H1 (cell line): ENCODE results near the gene UBE3B. TPM values are rescaled to one million over a fixed set of nuclear protein-coding genes. Genes with fewer than 3 reads are reported as not detected.

Experiments
- CTCF ChIA-PET: fragments of 300-600 bp; sonication (Branson Sonifier 250); formaldehyde crosslinking; loops from one replicate; lab custom pipeline; 2021; ENCODE audit not compliant: partially characterized antibody; lab: Charles Lee
- POLR2A ChIA-PET: fragments of 300-600 bp; sonication (Branson Sonifier 250); formaldehyde crosslinking; loops from one replicate; lab custom pipeline; 2021; ENCODE audit warnings: inconsistent platforms; ENCODE audit not compliant: partially characterized antibody; lab: Charles Lee
- DNase-seq, 2 experiments: peaks; one replicate each; pipeline versions ENCODE4 v3.0.0 to v3.0.0-alpha.2; 2010 to 2022; ENCODE audit warnings: low spot score in 2 of 2, low read depth in 1 of 2, mixed read lengths in 1 of 2
- FAIRE-seq: peaks from 2 replicates; lab custom pipeline; 2011; peaks lifted over from hg19 to GRCh38; lab: Jason Lieb, UNC
- H2AFZ ChIP-seq: 2 replicates; pipeline ENCODE4 v1.8.1; 2012; ENCODE audit warnings: low read length, inconsistent platforms
- H2AK5ac ChIP-seq: 2 replicates; pipeline ENCODE4 v1.6.1; 2013; ENCODE audit warnings: low read depth, low read length
- H2BK120ac ChIP-seq: replicated peaks from 2 replicates; pipeline ENCODE3; 2013; ENCODE audit warnings: low read depth, low read length, inconsistent platforms
- H2BK12ac ChIP-seq: 2 replicates; pipeline ENCODE4 v1.6.1; 2013; ENCODE audit warnings: low read depth, low read length
- H2BK15ac ChIP-seq: 2 replicates; pipeline ENCODE4 v1.6.1; 2013; ENCODE audit warnings: low read length
- H2BK20ac ChIP-seq: 2 replicates; pipeline ENCODE4 v1.6.1; 2013; ENCODE audit warnings: low read length
- H2BK5ac ChIP-seq: 2 replicates; pipeline ENCODE4 v1.6.1; 2013; ENCODE audit warnings: low read depth, low read length
- H3K14ac ChIP-seq: 2 replicates; pipeline ENCODE4 v1.6.1; 2013; ENCODE audit warnings: inconsistent platforms; ENCODE audit not compliant: insufficient read length
- H3K18ac ChIP-seq: 2 replicates; pipeline ENCODE4 v1.6.1; 2013; ENCODE audit warnings: low read length; ENCODE audit errors: extremely low read depth
- H3K23ac ChIP-seq: 2 replicates; pipeline ENCODE4 v1.6.1; 2013; ENCODE audit warnings: inconsistent platforms; ENCODE audit not compliant: insufficient read length
- H3K23me2 ChIP-seq: 2 replicates; pipeline ENCODE4 v1.6.1; 2013; ENCODE audit warnings: low read depth, low read length
- H3K27ac ChIP-seq: 2 replicates; pipeline ENCODE4 v1.6.1; 2011; ENCODE audit warnings: low read depth, low read length, inconsistent platforms
- H3K27me3 ChIP-seq, 4 experiments: replicated peaks in 1 of 4; 1 replicate in 1 of 4; 2 replicates in 3 of 4; pipeline versions ENCODE4 v1.6.1 to v1.8.1; 2011 to 2013; ENCODE audit warnings: low read length in 3 of 4, mild to moderate bottlenecking in 3 of 4, inconsistent platforms in 2 of 4, mixed read lengths in 2 of 4, moderate library complexity in 1 of 4; ENCODE audit not compliant: control insufficient read depth in 3 of 4, insufficient read depth in 3 of 4; ENCODE audit errors: extremely low read depth in 1 of 4
- H3K36me3 ChIP-seq, 4 experiments: 2 replicates each; pipeline versions ENCODE4 v1.6.1 to v1.8.1; 2011 to 2013; ENCODE audit warnings: mild to moderate bottlenecking in 4 of 4, low read length in 3 of 4, moderate library complexity in 2 of 4, control low read depth in 1 of 4, inconsistent platforms in 1 of 4; ENCODE audit not compliant: insufficient read depth in 4 of 4, control insufficient read depth in 2 of 4
- H3K4ac ChIP-seq: replicated peaks from 2 replicates; pipeline ENCODE3; 2013; ENCODE audit warnings: low read length, low read depth, mixed read lengths, inconsistent platforms; ENCODE audit not compliant: insufficient read length
- H3K4me1 ChIP-seq, 4 experiments: replicated peaks in 1 of 4; 1 replicate in 1 of 4; 2 replicates in 3 of 4; pipeline versions ENCODE4 v1.6.1 to v1.8.1; 2011 to 2013; ENCODE audit warnings: low read length in 3 of 4, inconsistent platforms in 2 of 4, mixed read lengths in 1 of 4; ENCODE audit not compliant: insufficient read depth in 4 of 4, control insufficient read depth in 3 of 4
- H3K4me2 ChIP-seq, 2 experiments: 2 replicates each; pipeline versions ENCODE4 v1.6.1 to v1.8.1; 2011 to 2013; ENCODE audit warnings: low read depth in 2 of 2, low read length in 2 of 2, control low read depth in 1 of 2, inconsistent platforms in 1 of 2, mild to moderate bottlenecking in 1 of 2; ENCODE audit not compliant: insufficient read depth in 1 of 2
- H3K4me3 ChIP-seq, 4 experiments: fragments of 200-600, 300-600 bp in 1 of 4; sonication (generic), shearing (Covaris generic), sonication (Bioruptor Twin) in 1 of 4; 2 replicates each; pipeline versions ENCODE4 v1.5.1 to v1.8.1; 2011 to 2016; ENCODE audit warnings: low read length in 4 of 4, low read depth in 3 of 4, control low read depth in 2 of 4, inconsistent platforms in 2 of 4, mild to moderate bottlenecking in 2 of 4, mixed read lengths in 1 of 4, moderate library complexity in 1 of 4; ENCODE audit not compliant: insufficient read depth in 2 of 4; ENCODE audit errors: extremely low read depth in 1 of 4
- H3K56ac ChIP-seq: replicated peaks from 2 replicates; pipeline ENCODE3; 2013; ENCODE audit warnings: low read depth, mild to moderate bottlenecking, mixed read lengths, low read length, inconsistent platforms; ENCODE audit not compliant: insufficient read length
- H3K79me1 ChIP-seq: 2 replicates; pipeline ENCODE4 v1.6.1; 2013; ENCODE audit warnings: low read depth, low read length, control low read depth
- H3K79me2 ChIP-seq, 2 experiments: 2 replicates each; pipeline versions ENCODE4 v1.6.1 to v1.8.1; 2012 to 2013; ENCODE audit warnings: low read length in 2 of 2, mild to moderate bottlenecking in 2 of 2, inconsistent platforms in 1 of 2; ENCODE audit not compliant: insufficient read depth in 2 of 2, control insufficient read depth in 1 of 2
- H3K9ac ChIP-seq, 4 experiments: replicated peaks in 1 of 4; 1 replicate in 1 of 4; 2 replicates in 3 of 4; pipeline versions ENCODE4 v1.6.1 to v1.8.1; 2011 to 2013; ENCODE audit warnings: low read depth in 3 of 4, low read length in 3 of 4, control low read depth in 2 of 4, mild to moderate bottlenecking in 2 of 4, moderate library complexity in 2 of 4, inconsistent platforms in 1 of 4; ENCODE audit errors: extremely low read depth in 1 of 4
- H3K9me3 ChIP-seq, 2 experiments: 2 replicates each; pipeline versions ENCODE4 v1.6.1 to v1.8.1; 2012 to 2013; ENCODE audit warnings: mild to moderate bottlenecking in 2 of 2, moderate library complexity in 2 of 2, control low read depth in 1 of 2, inconsistent platforms in 1 of 2, low read depth in 1 of 2, low read length in 1 of 2, mixed read lengths in 1 of 2; ENCODE audit not compliant: insufficient read depth in 2 of 2
- H4K20me1 ChIP-seq, 2 experiments: replicated peaks in 1 of 2; 2 replicates each; pipeline versions ENCODE3 to v1.8.1; 2011 to 2013; ENCODE audit warnings: inconsistent platforms in 2 of 2, low read length in 2 of 2, mild to moderate bottlenecking in 1 of 2; ENCODE audit not compliant: insufficient read depth in 2 of 2, control insufficient read depth in 1 of 2
- H4K5ac ChIP-seq: 2 replicates; pipeline ENCODE4 v1.6.1; 2013; ENCODE audit warnings: low read length, low read depth, mixed read lengths, inconsistent platforms; ENCODE audit not compliant: insufficient read length
- H4K8ac ChIP-seq: 2 replicates; pipeline ENCODE4 v1.8.0; 2013; ENCODE audit warnings: mild to moderate bottlenecking, moderate library complexity, low read length, inconsistent platforms; ENCODE audit not compliant: insufficient read depth; ENCODE audit errors: extremely low read depth
- H4K91ac ChIP-seq: replicated peaks from 2 replicates; pipeline ENCODE3; 2013; ENCODE audit warnings: low read length, mixed read lengths, inconsistent platforms; ENCODE audit not compliant: insufficient read length
- ASH2L ChIP-seq: fragments of 200-600, 300-600 bp; sonication (generic); IDR thresholded peaks from one replicate; pipeline ENCODE4 v1.7.1; 2017; ENCODE audit warnings: low read length
- HDAC2 ChIP-seq, 2 experiments: fragments of 300-600 bp in 1 of 2; sonication (generic) in 1 of 2; IDR thresholded peaks; 2 replicates each; pipeline ENCODE4 v1.6.1; 2011 to 2012; ENCODE audit warnings: low read depth in 2 of 2, low read length in 2 of 2, mild to moderate bottlenecking in 2 of 2, moderate library complexity in 2 of 2, borderline replicate concordance in 1 of 2, inconsistent platforms in 1 of 2
- POLR2A ChIP-seq, 2 experiments: IDR thresholded peaks; 1 replicate in 1 of 2; 2 replicates in 1 of 2; pipeline ENCODE4 v1.6.1; 2011; ENCODE audit warnings: low read depth in 2 of 2, low read length in 2 of 2, mild to moderate bottlenecking in 2 of 2; ENCODE audit errors: control extremely low read depth in 1 of 2
- POLR2AphosphoS5 ChIP-seq: IDR thresholded peaks from 2 replicates; pipeline ENCODE4 v1.6.1; 2011; ENCODE audit warnings: low read depth, low read length
- SIN3A ChIP-seq, 2 experiments: IDR thresholded peaks in 1 of 2; conservative IDR thresholded peaks in 1 of 2; 2 replicates each; pipeline ENCODE4 v1.6.1; 2011 to 2012; ENCODE audit warnings: low read length in 2 of 2, improper control_type of control experiment in 1 of 2, low read depth in 1 of 2, mild to moderate bottlenecking in 1 of 2
- SIRT6 ChIP-seq: IDR thresholded peaks from one replicate; pipeline ENCODE4 v1.7.1; 2012; ENCODE audit warnings: low read length, inconsistent platforms
- TAF7 ChIP-seq: optimal IDR thresholded peaks from 2 replicates; pipeline ENCODE3; 2011; ENCODE audit warnings: low read depth, mild to moderate bottlenecking, inconsistent platforms, low read length, moderate library complexity, borderline replicate concordance
- ZNF274 ChIP-seq: IDR thresholded peaks from 2 replicates; pipeline ENCODE4 v1.7.0; 2012; ENCODE audit warnings: low read length, borderline replicate concordance; ENCODE audit errors: extremely low read depth
- WGBS, 2 experiments: shearing (Covaris generic) in 1 of 2; methylation state at CpG; one replicate each; pipeline versions ENCODE4 v1.1.6 to v1.1.7; 2013 to 2015; ENCODE audit warnings: low lambda C conversion rate in 2 of 2, mixed read lengths in 2 of 2, inconsistent platforms in 1 of 2, low coverage in 1 of 2, missing lambda C conversion rate in 1 of 2; ENCODE audit not compliant: insufficient replicate concordance in 2 of 2, insufficient coverage in 1 of 2, insufficient read length in 1 of 2; ENCODE audit errors: extremely low coverage in 1 of 2, missing lambda C conversion rate in 1 of 2; 5-methylcytosine and 5-hydroxymethylcytosine counted together
- polyA plus RNA-seq, 7 experiments: library from polyadenylated mRNA; depleted of rRNA in 3 of 7; stranded (reverse) in 5 of 7; unstranded in 2 of 7; fragments of >200 nt in 5 of 7; fragments of 200-250 nt in 2 of 7; gene quantifications; 1 replicate in 5 of 7; 2 replicates in 1 of 7; 4 replicates in 1 of 7; pipeline versions ENCODE4 v1.2.1 to v1.2.3, GENCODE V29; 2011 to 2013; ENCODE audit warnings: missing spikeins in 2 of 7, mixed read lengths in 2 of 7
- total RNA-seq: library from RNA; stranded (reverse); fragmentation: NEBNext Ultra II Directional; extraction: Animal tissue kit (Norgen Biotek cat#: 25700); gene quantifications from 2 replicates; pipeline ENCODE4 v1.2.1, GENCODE V29; 2021

UBE3B gene
- total and polyA plus RNA-seq, 2 of the 8 experiments (the other 6 are each of a cell fraction or from before 2014, with no cell fraction given), result 14.0 to 21.1 TPM

- ChIA-PET POLR2A (interaction anchor here (1.0 to 3.2 kb wide), 6 partner anchors 11 to 48 kb away, joined by 3 to 23 read pairs (median 10); no protein-coding TSS in a partner anchor), CTCF (interaction anchor here (0.6 to 19.5 kb wide), 6 partner anchors 9 to 89 kb away, joined by 3 to 245 read pairs (median 5); no protein-coding TSS in a partner anchor)
- H2BK120ac ChIP-seq, result no peak overlapping the region
- H3K36me3 ChIP-seq, result peaks cover 0 to 4% (median 1%) of the 10 kb centered on the region in 4 experiments; a peak in 2 of 8 replicates
- H4K20me1 ChIP-seq, result peaks cover 6 to 23% of the 10 kb centered on the region in 2 experiments
- peaks cover 42 to 73% of the 10 kb centered on the region in 2 experiments for H3K79me2 ChIP-seq
- H3K18ac ChIP-seq, result 0 out of 2 replicates have a peak overlapping the region, but pooled peaks have one; percentile 13
- H3K4ac ChIP-seq, result peak overlapping the region; percentile 58
- peak overlapping the region; percentile 22; the same call in 1 of the 2 replicates for H4K8ac ChIP-seq
- peak overlapping the region; percentile 92 to 97 (median 94) for H3K4me3 ChIP-seq
- H2AFZ ChIP-seq, result no peak overlapping the region
- FAIRE-seq (no peak), DNase-seq (no peak)
- no peak overlapping the region for H2BK15ac ChIP-seq
- H3K9ac ChIP-seq, result peak overlapping the region; percentile 70 to 92 (median 90)
- 20% methylated on average over 19 of the region's 19 CpGs; no CpG with 5 or more reads in 1 of the 2 experiments for WGBS, 2 experiments
- H3K4me1 ChIP-seq, result peaks cover 0 to 10% (median 5%) of the 10 kb centered on the region in 4 experiments; a peak in 4 of 7 replicates
- H2BK20ac ChIP-seq, result no peak overlapping the region
- no peak overlapping the region for H3K23ac ChIP-seq
- peak overlapping the region; percentile 77; the same call in 1 of the 2 replicates for H2BK12ac ChIP-seq
- H3K4me2 ChIP-seq, result peak overlapping the region; percentile 87 to 98
- H3K23me2 ChIP-seq, result peaks cover 11% of the 10 kb centered on the region
- peak overlapping the region; percentile 73; the same call in 1 of the 2 replicates for H3K27ac ChIP-seq
- H3K56ac ChIP-seq, result peak overlapping the region; percentile 17
- no peak overlapping the region for H2AK5ac ChIP-seq
- H4K91ac ChIP-seq, result no peak overlapping the region
- H4K5ac ChIP-seq, result no peak overlapping the region
- H3K27me3 ChIP-seq, result no peaks in the 10 kb centered on the region
- peak overlapping the region; percentile 92; the same call in 1 of the 2 replicates for H2BK5ac ChIP-seq
- peaks cover 14% of the 10 kb centered on the region for H3K79me1 ChIP-seq
- H3K9me3 ChIP-seq, result no peaks in the 10 kb centered on the region
- H3K14ac ChIP-seq, result no peak overlapping the region
- TF ChIP-seq HDAC2 (IDR thresholded peaks at IDR 0.05; ENCODE audit: borderline replicate concordance in 1 of 2, low read depth in 2 of 2, low read length in 2 of 2) (no peak), ZNF274 (no peak), SIN3A (conservative IDR thresholded peaks at IDR 0.05 in 1 of 2, IDR thresholded peaks at IDR 0.05 in 1 of 2; ENCODE audit: low read depth in 1 of 2, low read length in 2 of 2) (peak in 1 of 2 experiments; percentile 5; a peak in 1 of 4 replicates), POLR2AphosphoS5 (peak; percentile 64; the same call in 1 of the 2 replicates), TAF7 (no peak), ASH2L (no peak), POLR2A (IDR thresholded peaks at IDR 0.05; ENCODE audit: control extremely low read depth in 1 of 2, low read depth in 2 of 2, low read length in 2 of 2) (peak in 1 of 2 experiments; percentile 19; a peak in 1 of 3 replicates), SIRT6 (no peak)
Measured at GRCh38 chr12:109475993-109476806, 1.2 kb upstream of the UBE3B start.
